NCI-H748 (cell line): ENCODE data around the gene WWOX.
"Not testable (repeated sequence)": the region's sequence is repeated elsewhere in the genome, so short reads cannot be mapped to it uniquely, and the experiment has no call there.

Source experiments
- DNase-seq: peaks from one replicate; lab custom pipeline; 2025; ENCODE audit not compliant: unreplicated experiment; lab: John Stamatoyannopoulos, UW

The WWOX gene

DNA sequence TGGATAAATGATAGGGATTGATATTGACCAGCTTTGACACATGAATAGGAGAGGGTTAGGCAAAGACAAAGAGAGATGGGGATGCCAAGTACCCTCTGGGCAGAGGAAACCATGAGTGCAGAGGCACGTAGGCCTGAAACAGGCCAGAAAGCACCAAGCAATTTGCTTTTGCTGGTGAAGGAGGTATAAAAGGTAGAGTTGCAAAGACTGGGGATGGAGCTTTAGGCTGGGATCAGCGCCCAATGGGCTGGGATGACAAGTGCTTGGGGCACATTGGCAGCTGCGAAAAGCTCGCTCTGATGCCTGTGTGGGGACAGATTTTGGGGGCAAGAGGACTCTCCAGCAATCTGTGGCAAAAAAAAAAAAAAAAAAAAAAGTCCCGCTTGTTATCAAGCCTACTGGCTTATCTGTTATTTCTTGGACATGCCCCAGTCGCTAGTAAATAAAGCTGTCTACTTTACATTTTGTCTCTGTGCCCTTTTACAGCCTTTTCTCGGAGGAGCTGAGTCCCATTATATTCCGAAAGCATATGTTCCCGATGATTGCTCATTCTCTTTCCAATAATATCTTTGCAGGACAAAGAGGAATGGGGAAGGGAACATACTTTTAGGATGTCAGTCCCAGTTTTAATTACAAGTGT lies 922.7 kb downstream of the WWOX start:
- DNase-seq = no peak

DNA sequence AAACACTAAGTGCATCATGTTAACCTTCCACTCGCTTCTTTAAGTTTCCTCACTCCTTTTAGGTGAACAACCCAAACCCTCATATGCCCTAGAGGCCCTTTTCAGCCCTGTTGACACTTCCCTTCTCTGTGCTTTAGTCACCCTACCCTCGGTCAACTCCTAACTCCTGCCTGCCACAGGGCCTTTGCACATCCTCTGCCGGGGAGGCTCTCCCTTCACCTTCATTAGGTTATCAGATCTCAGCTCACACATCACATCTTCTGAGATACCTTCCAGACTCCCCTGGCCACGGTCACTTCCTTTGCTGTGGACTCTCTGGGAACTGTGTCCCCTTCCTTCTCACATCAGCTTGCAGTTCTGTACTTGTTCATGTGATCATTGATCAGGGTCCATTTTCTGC lies 926.7 kb downstream of the WWOX start:
- DNase-seq = no peak

DNA sequence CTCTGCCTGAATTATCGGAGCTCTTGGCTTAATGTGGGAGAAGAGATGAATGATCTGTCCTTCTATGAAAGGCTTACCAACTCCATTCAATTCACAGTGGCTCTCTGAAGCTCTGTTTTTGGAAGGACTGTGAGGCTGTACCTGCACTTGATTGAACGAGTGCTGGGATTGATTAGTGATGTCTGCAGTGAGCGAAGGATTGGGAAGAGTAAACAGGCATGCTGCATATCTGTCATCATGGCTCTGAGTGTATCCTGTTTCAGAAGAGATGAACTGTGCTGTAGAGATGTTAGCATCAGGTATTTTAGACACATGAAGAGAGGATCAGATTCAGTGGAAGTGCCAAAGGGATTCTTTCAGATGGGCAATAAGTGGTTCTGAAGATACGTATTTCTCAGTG lies 937.1 kb downstream of the WWOX start:
- peak; percentile 21 for DNase-seq

DNA sequence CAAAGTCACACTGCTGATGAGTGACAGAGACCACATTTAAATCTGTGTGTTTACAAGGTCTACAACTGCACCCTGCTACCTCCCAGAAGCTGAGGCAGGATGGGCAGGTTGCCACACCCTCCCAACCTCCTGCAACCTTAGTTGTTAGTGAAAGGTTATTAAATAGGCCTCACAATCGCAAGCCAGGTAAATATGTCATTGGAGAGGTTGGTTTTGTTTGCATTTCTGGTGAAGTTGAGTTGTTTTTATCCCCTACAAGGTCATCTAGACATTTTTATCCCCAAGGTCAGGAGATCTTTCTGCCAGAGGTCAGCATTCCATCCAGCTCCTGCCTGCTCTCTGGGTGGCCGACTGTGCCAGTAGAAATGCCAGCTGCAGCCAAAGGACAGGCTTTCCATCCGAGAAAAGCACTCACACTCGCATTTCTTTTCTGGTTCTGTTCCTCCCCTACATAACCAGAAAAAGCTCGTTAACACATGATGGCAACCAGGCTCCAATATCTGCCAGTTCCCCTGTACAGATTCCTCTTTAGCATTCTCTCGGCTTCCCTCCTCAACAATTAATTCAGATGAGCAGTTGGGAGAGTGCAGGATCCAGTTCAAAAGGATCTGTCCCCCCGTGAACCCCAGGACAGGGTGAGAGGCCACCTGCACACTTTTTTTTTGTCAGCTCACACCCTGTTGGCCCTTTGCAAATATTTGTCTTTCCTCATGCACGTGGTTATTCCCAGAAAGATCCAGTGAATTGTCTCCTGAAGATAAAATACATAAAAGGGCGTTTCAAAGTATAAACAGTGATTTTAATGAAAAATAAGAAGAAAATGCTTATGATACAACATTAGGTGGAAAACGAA lies 938.3 kb downstream of the WWOX start:
- peak; percentile 84 for DNase-seq

DNA sequence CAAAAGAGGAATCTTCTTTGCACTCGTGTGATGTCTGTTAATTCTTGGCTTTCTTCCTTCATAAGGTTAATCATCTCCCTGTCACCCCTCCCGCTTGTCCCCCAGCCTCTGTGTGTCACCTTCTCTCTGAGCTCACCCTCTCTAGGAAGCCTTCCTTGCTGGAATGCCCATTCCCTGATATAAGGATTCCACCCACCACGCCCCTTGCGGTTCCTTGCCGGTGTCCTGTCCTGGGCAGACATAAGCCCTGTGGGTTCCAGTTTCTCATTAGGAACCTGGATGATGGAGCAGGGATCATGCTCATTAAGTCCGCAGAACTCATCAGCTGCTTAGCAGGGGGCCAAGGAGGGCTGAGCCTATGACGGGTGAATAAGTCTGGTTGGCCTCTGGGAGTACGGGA lies 941.8 kb downstream of the WWOX start:
- no peak for DNase-seq

DNA sequence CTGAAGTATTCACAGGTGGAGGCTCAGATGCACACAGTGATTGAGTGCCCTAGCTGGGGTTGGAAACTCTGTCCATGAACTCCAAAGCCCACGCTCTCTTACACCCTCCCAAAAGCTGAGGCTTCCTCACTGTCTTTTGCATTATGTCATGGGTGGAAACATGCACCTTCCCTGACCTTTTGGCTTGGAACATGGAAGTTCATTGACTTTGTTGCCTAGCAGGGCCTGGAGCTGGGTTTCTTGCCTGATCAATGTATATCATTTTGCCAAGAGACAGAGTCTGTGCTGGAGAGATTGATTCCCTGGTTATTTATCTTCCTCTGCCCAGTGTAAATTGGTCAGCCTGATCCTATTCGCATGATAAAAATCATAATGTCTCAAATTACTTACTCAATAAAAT lies 942.7 kb downstream of the WWOX start:
- no peak for DNase-seq

DNA sequence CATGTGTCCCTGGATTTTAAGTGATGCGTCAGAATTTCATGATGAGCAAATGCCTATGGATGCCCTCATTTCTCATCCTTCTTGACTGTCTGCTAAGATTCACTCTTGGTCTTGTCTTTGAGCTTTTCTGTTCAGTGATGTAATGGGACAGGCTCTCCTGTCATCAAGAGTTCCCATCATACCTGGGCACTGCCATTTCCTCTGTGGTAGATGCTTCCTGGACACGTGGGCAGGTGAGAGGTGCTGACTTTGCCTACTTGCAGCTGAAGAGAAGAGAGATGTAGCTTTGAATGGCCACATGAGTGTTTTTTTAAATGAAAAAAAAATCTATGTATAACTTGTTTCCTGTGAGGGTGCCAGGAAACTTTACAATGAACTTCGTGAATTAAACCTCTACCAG lies 943.4 kb downstream of the WWOX start:
- DNase-seq = no peak

DNA sequence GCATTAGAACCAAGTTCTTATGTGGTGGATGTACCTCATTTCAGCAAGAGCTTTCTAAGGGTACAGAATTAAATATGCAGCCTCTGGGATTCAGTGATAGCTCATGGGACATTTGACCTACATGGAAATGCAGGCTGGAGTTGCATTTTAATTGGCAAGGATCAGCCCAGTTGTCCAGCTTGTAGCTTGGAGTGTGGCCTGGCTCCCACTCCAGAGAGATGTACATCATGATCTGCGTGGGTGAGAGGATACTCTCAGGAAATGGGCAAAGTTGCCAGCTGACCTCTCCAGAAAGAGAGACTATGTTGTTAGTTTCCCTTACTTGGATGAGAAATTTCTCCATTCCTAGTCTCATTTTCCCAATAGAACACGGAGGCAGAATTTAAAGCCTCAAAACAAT lies 945.7 kb downstream of the WWOX start:
- DNase-seq = no peak

DNA sequence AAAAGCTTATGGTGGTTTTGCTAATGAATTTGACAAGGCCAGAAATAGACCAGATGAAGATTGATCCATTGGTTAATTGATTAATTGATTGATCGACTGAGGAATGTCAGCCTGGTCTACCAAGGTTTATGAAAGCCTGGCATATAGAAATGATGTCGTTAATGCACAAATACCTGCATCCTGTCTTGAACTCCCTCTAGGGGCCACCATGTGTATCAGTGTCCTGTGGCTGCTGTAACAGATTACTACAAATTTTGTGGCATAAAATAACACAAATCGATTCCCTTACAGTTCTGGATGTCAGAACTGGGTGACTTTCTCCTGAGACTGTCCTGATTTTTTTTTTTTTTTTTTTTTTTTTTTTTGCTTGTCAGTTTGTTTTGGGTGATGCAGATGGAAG lies 947.9 kb downstream of the WWOX start:
- peak; percentile 43 for DNase-seq

DNA sequence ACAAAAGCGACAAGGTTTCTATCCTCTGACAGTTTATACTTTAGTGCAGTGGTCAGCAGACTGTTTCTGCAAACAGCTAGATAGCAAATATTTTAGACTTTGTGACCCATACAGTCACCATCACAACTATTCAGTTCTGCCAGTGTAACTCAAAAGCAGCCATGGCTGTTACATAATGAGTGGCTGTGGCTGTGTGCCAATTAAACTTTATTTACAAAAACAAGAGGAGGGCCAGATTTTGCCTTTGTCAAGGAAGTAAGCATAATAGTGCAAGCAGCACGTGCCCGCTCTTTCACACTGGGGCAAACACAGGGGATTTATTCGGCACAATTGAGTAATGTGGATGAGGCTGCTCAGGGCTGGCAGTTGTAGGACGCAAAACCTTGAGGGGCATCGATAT lies 949.6 kb downstream of the WWOX start:
- peak; percentile 88 for DNase-seq

DNA sequence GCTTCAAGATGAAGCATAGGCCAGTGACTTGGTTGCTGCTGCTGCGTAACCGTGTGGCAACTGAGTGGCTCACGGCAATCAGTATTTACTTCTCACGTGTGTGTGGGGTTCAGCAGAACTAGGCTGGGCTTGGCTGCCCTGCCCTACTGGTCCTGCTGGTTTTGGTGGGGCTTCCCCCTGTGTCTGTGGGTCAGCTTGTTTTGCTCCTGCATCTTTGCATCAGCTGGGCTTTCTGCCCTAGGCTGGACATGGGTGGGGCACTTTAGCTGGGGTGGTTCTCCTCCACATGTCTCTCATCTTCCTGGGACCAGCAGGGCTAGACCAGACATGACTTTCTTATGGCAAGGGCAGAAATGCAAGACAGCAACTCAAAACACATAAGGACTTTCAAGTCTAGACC lies 950.6 kb downstream of the WWOX start:
- DNase-seq = peak; percentile 11

DNA sequence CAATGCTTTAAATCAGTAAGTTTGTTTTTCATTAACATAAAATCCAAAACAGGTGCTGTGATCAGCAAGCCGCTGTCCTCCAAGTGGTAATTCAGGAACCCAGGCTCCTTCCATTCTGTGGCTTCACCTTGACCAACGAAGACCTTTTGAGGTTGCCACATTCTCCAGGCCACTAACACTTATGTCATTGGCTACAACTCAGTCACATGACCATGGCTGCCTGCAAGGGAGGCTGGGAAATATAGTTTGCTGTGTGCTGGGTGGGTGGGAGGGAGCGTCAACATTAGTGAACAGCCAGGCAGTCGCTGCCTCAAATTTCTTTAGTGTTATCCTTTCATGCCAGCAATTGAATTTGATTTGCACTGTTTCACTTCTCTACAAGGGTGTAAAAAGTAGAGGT lies 951.9 kb downstream of the WWOX start:
- DNase-seq = no peak

DNA sequence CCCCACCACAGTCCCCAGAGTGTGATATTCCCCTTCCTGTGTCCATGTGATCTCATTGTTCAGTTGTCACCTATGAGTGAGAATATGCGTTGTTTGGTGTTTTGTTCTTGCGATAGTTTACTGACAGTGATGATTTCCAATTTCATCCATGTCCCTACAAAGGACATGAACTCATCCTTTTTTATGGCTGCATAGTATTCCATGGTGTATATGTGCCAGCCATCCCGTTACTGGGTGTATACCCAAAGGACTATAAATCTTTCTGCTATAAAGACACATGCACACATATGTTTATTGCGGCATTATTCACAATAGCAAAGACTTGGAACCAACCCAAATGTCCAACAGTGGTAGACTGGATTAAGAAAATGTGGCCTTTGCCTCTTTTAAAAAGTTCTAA lies 952.7 kb downstream of the WWOX start:
- DNase-seq = not testable (repeated sequence)

DNA sequence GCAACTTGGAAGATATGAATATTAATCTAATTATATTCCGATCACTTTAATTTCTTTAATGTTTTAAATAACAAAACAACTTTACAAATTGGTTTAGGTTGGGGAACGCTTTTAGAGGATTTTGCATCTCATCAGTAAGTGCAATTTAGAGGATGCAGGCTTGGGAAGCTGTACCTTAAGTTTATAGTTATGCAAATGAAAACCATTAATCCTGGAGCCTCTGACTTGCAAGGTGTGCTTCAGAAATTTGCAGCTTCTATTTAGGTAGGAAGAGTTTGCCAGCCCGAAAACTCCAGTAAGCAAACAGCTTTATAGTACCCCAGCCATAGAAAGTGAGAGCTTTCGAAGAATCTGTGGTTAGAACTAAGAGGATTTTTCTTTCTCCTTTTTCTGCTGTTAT lies 954.1 kb downstream of the WWOX start:
- DNase-seq = no peak

DNA sequence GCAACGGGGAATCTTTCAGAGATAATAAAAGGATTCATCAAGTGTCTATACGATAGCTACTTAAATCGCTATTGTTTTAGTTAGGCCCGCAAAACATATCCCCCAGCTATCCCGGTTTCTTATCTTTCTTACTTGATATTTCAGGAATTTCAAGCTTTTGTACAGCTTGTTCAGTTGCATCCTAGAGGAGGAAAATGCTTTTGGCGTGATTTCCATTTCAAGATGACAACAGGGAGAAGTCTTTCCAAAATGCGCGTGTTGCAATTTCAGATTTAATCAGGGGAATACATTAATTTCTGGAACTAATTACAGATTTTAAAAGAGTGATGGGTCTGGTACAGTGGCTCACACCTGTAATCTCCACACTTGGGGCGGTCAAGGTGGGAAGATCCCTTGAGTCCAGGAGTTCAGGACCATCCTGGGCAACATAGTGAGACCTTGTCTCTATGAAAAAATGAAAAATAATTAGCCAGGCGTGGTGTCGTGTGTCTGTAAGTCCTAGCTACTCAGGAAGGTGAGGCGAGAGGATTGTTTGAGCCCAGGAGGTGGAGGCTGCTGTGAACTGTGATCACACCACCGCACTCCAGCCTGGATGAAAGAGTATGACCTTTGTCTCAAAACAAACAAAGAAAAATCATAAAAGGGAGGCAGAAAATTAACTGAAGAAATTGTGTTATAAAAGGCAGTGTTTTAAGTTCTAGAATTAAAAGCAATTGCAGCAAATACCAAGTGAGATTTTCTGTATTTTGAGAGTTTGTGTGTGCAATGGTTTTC lies 954.9 kb downstream of the WWOX start:
- no peak for DNase-seq

DNA sequence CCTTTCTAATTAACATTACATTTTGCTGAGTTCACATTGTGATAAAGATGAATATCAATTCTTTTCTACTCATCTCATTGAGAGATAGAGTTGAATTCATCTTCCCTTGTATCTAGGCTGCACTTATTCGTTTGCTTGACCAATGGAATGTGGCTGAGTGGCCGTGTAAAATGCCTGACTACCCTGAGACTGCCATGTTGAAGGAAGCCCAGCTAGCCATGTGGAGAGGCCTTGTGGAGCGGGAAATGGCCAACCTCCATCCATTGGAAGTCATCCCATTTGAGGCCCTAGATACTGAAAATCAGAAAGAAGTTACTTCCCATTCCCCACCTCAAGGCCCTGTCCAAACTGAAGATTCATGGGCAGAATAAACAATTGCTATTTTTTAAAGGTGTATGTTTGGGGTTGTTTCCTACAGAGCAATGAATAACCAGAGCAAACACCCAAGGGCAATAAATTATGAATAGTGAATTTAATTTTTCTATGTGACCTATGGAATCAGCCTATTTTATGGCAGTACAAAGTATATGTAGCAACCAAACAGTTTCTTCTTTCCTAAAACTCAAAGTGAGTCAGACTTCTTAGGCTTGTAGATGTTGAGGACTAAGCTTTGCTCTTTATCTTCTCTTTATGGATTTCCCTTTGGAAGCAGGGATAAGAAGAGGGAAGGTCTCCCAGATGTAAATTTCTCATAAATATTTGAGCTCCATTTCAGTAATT lies 956.0 kb downstream of the WWOX start:
- DNase-seq = no peak

DNA sequence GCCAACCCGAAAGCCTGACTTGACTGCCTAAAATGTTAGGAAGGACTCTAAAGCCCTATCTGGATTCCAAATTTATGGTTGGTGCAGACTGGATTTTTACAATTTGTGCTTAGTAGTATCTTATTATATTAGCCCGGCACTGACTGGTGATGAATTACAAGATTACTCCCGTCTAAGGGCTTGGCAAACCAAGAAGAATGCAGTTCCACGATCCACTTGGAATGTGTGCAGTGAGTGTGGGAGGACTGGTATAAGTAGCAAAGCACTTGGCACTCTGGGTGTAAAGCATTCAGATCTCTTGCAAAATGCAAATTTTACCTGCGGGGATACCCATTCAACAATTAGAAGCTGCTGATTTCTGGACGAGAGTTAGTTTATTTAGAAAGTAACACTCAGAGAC lies 961.7 kb downstream of the WWOX start:
- DNase-seq = no peak

DNA sequence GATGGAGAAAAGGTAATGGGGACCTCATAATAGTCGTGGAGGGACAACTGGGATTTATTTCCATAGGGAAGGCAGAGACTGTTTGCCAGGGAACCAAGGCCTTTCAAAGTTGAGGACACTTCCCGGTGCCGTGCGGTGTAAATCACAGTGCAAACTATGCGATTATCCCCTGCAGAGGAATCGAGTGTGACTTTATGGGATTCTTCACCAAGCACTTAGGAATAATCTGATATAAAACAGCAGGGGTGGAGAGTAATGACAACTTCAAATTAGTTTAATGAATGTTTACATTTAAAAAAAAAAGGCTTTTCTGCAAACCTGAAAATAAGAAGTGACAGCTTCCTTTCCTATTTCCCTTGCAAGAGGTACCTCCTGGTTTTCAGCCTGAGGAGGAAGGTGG lies 962.9 kb downstream of the WWOX start:
- peak; percentile 48 for DNase-seq

DNA sequence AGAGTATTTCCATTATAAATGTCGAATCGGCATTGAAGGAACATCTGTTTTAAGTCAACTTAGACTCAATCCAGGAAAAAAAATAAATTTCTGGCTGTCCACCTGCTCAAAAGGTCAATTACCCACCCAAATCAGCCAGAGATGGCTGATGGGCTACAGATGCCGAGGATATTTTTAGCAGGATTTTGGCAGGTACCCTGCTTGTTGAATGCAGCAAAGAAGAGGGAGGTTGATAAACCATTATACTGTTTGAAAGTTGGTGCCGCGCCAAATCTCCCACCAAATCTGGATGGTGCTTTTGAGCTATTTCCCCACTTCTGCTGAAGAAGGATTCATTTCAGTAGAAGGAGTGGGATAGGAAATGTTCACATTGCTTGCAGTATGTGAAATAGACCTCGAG lies 963.4 kb downstream of the WWOX start:
- DNase-seq = no peak

DNA sequence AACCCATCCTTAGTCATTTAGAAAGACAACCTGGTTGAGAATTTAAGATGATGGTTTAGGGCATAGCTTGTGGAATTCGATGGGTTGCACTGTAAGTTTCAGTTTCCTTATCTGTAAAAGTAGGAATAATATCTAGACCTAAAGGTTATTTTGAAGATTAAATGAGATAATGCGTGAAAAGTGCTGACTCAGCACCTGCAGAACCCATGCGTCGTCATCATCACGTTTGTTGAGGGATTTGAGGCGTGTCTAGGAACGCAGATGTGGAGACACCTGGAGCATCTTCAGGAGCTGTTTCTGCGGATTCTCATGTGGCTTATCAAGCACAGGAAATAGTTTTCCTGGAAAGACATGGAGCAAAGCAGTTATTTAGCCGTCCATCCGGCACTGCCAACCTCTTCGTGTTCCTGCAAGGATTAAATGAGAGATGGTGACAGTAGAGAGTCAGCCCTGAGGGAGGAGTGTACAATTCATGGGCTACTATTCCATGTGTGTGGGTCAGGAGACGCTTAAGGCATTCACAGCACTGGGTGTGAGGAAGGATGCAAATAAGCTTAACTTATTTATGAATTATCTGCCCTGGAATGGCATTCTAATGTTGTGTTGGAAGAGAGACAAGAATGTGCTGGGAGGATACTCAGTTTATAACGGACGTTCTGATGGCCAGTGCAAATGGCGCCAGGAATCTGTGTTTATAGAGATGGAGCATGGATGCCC lies 965.0 kb downstream of the WWOX start:
- DNase-seq = no peak

DNA sequence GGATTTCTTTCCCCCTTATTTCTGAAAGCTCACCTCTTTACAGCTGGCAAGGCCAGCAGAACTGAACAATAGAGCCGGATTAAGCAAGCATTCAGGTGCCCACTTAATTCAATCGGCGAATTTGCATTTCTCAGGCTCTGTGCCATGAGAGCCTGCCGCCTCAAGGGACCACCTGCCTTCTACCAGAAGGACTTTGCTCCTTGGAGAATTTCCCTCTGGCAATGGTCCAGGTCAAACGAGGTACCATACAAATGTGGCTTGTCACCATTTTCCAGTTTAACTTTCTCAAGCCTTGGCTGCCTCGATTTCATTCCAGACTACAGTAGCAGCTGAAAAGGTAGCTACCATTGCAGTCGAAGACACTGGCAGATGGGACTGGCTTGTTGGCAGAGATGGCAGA lies 967.1 kb downstream of the WWOX start:
- peak; percentile 5 for DNase-seq
